MCF 10A (cell line): ENCODE results near the gene PFKP. TPM values are rescaled to one million over a fixed set of nuclear protein-coding genes. Genes with fewer than 3 reads are reported as not detected.

Source experiments
- BruUV-seq: library from RNA; stranded (reverse); fragments of 400-500 nt; replicated peaks from 2 replicates; lab custom pipeline; 2021; lab: Mats Ljungman, UMichigan
- CTCF ChIA-PET: fragments of 300-600 bp; sonication (Branson Sonifier 250); formaldehyde crosslinking; extraction: SDS; loops from one replicate; lab custom pipeline; 2021; ENCODE audit warnings: antibody characterized with exemption, inconsistent platforms; lab: Yijun Ruan, JAX
- POLR2A ChIA-PET: fragments of 300-600, 350-650 bp; sonication (Branson Sonifier 250); formaldehyde crosslinking; extraction: SDS; loops from one replicate; lab custom pipeline; 2020; ENCODE audit warnings: antibody characterized with exemption, inconsistent platforms; lab: Yijun Ruan, JAX
- DNase-seq: peaks from one replicate; pipeline ENCODE4 v3.0.0-alpha.2; 2018; ENCODE audit not compliant: unreplicated experiment
- H3K27ac Mint-ChIP-seq: one replicate; pipeline ENCODE4 v1.8.0; 2022; ENCODE audit warnings: mild to moderate bottlenecking, low read depth, mixed read lengths; ENCODE audit not compliant: unreplicated experiment
- H3K27me3 Mint-ChIP-seq: one replicate; pipeline ENCODE4 v1.8.0; 2022; ENCODE audit warnings: mixed read lengths; ENCODE audit not compliant: insufficient read depth, unreplicated experiment
- H3K36me3 Mint-ChIP-seq: one replicate; pipeline ENCODE4 v1.8.0; 2022; ENCODE audit warnings: mild to moderate bottlenecking, moderate library complexity, mixed read lengths; ENCODE audit not compliant: insufficient read depth, unreplicated experiment
- H3K4me1 Mint-ChIP-seq: one replicate; pipeline ENCODE4 v1.8.0; 2022; ENCODE audit warnings: mixed read lengths; ENCODE audit not compliant: insufficient read depth, unreplicated experiment
- H3K4me3 Mint-ChIP-seq: one replicate; pipeline ENCODE4 v1.8.0; 2022; ENCODE audit warnings: mild to moderate bottlenecking, moderate library complexity, mixed read lengths; ENCODE audit not compliant: unreplicated experiment
- H3K9me3 Mint-ChIP-seq: one replicate; pipeline ENCODE4 v1.8.0; 2022; ENCODE audit warnings: mixed read lengths; ENCODE audit not compliant: unreplicated experiment
- intact Hi-C: fragments of 100-400 bp; cut with micrococcal nuclease; formaldehyde crosslinking; loops from 2 replicates; pipeline ENCODE4 v1.14.1; 2022
- total RNA-seq: library from RNA; stranded (reverse); gene quantifications from 2 replicates; pipeline ENCODE4 v1.2.3, GENCODE V29; 2022
- TF ChIP-seq, protein P1 (sequence below): fragments of 200-600 bp; IDR thresholded peaks from one replicate; pipeline ENCODE4 v1.8.0; 2022; ENCODE audit warnings: antibody characterized with exemption, mild to moderate bottlenecking; ENCODE audit not compliant: unreplicated experiment

PFKP gene
- total RNA-seq, 1 experiment from 2014 or later, result 186 TPM

DNA sequence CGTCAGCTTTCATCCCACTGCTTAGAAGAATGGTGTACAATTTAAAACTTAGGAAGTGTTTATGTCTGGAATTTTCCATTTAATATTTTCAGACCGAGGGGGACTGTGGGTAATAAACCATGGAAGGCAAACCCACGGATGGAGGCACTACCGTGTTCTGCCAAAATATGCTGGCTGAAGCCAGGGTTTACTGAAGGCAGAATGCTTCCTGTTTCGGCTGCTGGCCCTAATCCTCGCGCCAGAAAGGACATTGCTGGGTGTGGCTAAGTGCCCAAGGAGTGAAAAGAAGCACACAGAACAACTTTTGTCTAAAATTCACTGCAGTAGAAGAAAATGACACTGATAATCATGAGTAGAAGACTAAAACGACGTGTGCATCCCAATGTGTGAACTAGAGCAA, 72.9 kb downstream of the PFKP start:
- intact Hi-C loops, result no loop called here
- no peaks in the 10 kb centered on the region for H3K27me3 Mint-ChIP-seq
- H3K27ac Mint-ChIP-seq, result no peak overlapping the region
- no peaks in the 10 kb centered on the region for H3K4me1 Mint-ChIP-seq
- CTCF ChIA-PET, result interaction anchor here (0.6 to 1.5 kb wide), 3 partner anchors 11 to 1621 kb away, joined by 3 to 4 read pairs (median 3); no protein-coding TSS in a partner anchor
- DNase-seq, result no peak
- TF ChIP-seq, protein P1, sequence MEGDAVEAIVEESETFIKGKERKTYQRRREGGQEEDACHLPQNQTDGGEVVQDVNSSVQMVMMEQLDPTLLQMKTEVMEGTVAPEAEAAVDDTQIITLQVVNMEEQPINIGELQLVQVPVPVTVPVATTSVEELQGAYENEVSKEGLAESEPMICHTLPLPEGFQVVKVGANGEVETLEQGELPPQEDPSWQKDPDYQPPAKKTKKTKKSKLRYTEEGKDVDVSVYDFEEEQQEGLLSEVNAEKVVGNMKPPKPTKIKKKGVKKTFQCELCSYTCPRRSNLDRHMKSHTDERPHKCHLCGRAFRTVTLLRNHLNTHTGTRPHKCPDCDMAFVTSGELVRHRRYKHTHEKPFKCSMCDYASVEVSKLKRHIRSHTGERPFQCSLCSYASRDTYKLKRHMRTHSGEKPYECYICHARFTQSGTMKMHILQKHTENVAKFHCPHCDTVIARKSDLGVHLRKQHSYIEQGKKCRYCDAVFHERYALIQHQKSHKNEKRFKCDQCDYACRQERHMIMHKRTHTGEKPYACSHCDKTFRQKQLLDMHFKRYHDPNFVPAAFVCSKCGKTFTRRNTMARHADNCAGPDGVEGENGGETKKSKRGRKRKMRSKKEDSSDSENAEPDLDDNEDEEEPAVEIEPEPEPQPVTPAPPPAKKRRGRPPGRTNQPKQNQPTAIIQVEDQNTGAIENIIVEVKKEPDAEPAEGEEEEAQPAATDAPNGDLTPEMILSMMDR, result no peak
- POLR2A ChIA-PET, result no interaction called here
- BruUV-seq, result no TSS peak
- peaks cover 94% of the 10 kb centered on the region for H3K36me3 Mint-ChIP-seq
- H3K9me3 Mint-ChIP-seq, result no peaks in the 10 kb centered on the region
- H3K4me3 Mint-ChIP-seq, result no peak overlapping the region

DNA sequence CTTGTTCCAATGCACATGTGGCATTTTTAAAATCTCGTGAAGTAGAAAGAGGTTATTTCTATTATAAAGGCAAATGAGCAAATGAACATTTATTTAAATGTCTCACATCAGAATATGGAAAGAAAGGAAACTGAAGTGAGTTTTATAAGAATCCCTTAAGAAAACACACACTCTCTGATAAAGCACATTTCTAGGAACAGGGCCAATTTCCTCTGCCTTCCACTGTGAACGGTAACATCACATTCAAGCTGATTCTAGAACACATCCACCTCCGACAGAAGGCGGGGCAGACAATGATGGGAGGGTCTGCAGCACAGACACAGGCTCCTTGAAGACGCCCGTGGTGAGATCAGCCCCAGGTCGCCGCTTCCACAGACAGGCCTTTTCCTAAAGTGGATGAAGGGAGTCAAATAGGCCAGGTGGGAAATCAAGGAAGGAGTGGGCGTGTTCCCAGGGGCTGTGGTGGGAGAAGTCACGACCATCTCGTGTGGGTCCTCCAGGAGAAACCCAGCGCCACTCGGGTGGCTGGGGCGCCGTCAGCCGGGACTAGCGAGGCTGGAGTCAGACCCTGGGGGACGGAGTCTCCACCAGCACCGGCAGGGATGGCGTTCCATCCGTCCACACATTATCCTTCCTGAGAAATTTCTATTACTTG, 74.1 kb downstream of the PFKP start:
- CTCF ChIA-PET, result interaction anchor here (1.5 kb wide), 1 partner anchor 12 kb away, joined by 3 read pairs; no protein-coding TSS in a partner anchor

DNA sequence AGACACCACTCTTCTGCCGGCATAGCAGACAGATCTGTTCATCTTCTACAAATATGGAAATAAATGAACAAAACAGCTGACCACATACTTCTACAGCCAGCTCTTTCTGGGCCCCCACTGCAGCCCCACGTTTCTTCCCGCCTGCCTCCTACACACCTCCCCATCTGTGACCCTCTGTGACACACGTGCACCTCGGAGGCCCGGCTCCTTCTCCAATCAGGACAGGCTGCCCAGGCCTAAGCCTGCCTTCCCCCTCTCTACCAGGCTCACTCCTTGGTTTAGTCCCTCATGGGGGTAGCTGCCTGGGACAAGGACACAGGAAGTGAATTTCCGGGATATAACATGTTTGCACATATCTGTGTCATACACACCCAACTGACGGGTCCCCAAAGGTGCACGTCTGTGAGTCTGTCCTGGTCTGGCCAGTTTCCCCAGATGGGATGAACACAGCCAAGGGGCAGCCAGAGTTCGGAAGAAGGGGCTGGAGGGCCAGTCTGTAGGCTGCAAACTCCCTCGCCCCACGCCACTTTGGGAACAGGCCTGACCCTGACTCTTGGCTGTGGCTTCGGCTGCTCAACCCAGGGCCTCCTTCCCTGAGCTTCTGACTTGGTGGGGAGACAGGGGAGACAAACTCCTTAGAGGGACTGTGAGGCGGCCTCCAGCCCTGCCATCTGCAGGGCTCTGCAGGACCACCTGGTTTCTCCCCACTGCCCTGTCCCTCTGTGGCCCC, 75.0 kb downstream of the PFKP start:
- no peak for DNase-seq
- H3K36me3 Mint-ChIP-seq, result peaks cover 96% of the 10 kb centered on the region
- POLR2A ChIA-PET, result no interaction called here
- H3K4me3 Mint-ChIP-seq, result no peak overlapping the region
- CTCF ChIA-PET, result no interaction called here
- intact Hi-C loops, result no loop called here
- BruUV-seq, result no TSS peak
- H3K27me3 Mint-ChIP-seq, result no peaks in the 10 kb centered on the region
- H3K9me3 Mint-ChIP-seq, result no peaks in the 10 kb centered on the region
- peak overlapping the region; percentile 68 for H3K27ac Mint-ChIP-seq
- TF ChIP-seq, protein P1, result no peak
- H3K4me1 Mint-ChIP-seq, result no peaks in the 10 kb centered on the region

More for the DNA sequence above, 74.1 kb downstream of the PFKP start:
- intact Hi-C loops, result no loop called here
- Mint-ChIP-seq H3K36me3 (peaks cover 95% of the 10 kb centered on the region), H3K9me3 (no peaks in the 10 kb centered on the region), H3K27me3 (no peaks in the 10 kb centered on the region), H3K4me3 (no peak overlapping the region), H3K27ac (no peak overlapping the region), H3K4me1 (no peaks in the 10 kb centered on the region)
- POLR2A ChIA-PET, result no interaction called here
- no TSS peak for BruUV-seq
- no peak for DNase-seq
- TF ChIP-seq, protein P1, result no peak

DNA sequence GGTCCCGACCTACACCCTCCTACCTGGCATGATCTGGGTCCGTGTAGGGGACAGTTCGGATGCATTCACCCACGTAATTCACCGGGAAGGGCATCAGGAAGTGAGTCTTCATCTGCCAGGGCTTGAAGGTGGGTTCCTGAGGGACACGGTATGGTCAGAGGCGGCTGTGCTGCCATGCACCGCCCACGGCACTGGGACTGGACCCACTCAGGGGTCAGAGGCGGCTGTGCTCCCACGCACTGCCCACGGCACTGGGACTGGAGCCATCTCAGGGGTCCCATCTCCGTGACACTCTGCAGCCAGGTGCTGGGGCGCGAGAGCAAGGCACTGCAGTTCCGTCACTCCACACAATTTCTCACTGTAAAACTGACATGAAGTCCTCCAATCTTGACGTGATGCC, 76.0 kb downstream of the PFKP start:
- Mint-ChIP-seq H3K27me3 (no peaks in the 10 kb centered on the region), H3K36me3 (peaks cover 96% of the 10 kb centered on the region), H3K27ac (peak overlapping the region; percentile 27), H3K4me1 (no peaks in the 10 kb centered on the region), H3K9me3 (no peaks in the 10 kb centered on the region), H3K4me3 (no peak overlapping the region)
- ChIA-PET POLR2A (interaction anchor here (1.2 kb wide), 1 partner anchor 14 kb away, joined by 3 read pairs; no protein-coding TSS in a partner anchor), CTCF (no interaction called here)
- TF ChIP-seq, protein P1, result no peak
- BruUV-seq, result no TSS peak
- intact Hi-C loops, result no loop called here
- DNase-seq, result no peak
